Fibroblast of mammary gland (primary cell): ENCODE data around the gene MAPK11.
A peak's percentile ranks its signal among the peaks of the same experiment; 100 is the strongest.

Source experiments
- DNase-seq: peaks from one replicate; pipeline ENCODE4 v3.0.0-alpha.2; 2010; ENCODE audit warnings: low read depth
- H3K4me3 ChIP-seq: 2 replicates; pipeline ENCODE4 v1.5.1; 2011; ENCODE audit warnings: low read depth, mild to moderate bottlenecking, low read length, moderate library complexity; ENCODE audit not compliant: control insufficient read depth
- TF ChIP-seq, protein P1 (sequence below): conservative IDR thresholded peaks from 2 replicates; pipeline ENCODE4 v1.5.1; 2011; ENCODE audit warnings: low read depth, low read length, inconsistent platforms; ENCODE audit not compliant: control insufficient read depth, insufficient read depth

The MAPK11 gene

DNA sequence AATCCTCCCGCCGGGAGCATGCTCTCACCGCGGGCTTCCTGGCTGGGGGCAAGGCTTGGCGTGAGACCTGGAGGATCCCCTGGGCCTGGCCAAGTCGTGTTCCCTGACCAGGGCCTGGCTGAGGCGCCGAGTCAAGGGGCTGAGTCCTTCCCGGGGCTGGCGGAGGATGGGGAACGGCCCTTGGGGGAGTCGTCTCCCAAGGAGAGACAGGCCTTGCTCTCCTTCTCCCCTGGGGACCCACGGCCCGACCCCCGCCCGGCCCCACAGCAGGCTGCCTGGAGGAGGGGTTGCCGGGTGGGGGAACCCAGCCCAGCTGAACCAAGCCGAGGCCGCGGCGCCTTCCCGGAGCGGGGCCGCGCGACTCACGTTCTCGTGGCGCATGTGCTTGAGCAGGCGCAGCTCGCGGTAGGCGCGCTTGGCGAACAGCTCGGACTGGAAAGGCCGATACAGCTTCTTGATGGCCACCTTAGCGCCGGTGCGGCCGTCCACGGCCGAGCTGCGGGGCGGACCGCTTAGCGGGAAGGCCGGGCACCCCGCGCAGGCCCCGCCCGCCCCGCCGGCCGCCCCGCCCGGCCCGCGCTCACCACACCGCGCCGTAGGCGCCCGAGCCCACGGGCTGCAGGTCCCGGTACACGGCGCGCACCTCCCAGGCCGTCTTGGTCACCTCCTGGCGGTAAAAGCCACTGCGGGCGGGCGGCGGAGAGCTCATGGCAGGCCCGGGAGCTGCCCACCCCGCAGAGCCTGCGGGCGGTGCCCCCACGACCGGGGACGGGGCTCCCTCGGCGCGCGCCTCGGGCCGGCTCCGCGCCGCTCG is 9.2 kb downstream of the MAPK11 start:
- DNase-seq = peak; percentile 64
- TF ChIP-seq, protein P1, sequence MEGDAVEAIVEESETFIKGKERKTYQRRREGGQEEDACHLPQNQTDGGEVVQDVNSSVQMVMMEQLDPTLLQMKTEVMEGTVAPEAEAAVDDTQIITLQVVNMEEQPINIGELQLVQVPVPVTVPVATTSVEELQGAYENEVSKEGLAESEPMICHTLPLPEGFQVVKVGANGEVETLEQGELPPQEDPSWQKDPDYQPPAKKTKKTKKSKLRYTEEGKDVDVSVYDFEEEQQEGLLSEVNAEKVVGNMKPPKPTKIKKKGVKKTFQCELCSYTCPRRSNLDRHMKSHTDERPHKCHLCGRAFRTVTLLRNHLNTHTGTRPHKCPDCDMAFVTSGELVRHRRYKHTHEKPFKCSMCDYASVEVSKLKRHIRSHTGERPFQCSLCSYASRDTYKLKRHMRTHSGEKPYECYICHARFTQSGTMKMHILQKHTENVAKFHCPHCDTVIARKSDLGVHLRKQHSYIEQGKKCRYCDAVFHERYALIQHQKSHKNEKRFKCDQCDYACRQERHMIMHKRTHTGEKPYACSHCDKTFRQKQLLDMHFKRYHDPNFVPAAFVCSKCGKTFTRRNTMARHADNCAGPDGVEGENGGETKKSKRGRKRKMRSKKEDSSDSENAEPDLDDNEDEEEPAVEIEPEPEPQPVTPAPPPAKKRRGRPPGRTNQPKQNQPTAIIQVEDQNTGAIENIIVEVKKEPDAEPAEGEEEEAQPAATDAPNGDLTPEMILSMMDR = no peak
- H3K4me3 ChIP-seq = peak overlapping the region; percentile 62

DNA sequence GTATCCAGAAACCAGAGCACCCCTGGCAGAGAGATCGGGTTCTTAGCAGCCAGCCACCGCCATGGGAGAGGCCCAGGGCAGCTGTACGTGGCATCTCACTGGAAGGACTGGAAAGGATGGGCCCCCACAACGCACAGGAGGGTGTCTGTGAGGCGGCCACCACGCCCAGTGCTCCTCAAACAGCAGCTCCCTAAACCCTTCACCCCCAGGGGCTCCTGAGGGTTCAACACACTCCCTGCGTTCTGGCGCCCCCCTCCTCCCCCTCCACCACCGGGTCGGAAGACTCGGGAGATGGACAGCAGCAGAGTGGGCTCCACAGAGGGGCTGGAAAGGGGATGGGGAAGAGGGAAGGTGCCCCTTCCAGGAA is 9.8 kb downstream of the MAPK11 start:
- TF ChIP-seq, protein P1 = no peak
- DNase-seq = peak; percentile 15
- H3K4me3 ChIP-seq = peak overlapping the region; percentile 62

DNA sequence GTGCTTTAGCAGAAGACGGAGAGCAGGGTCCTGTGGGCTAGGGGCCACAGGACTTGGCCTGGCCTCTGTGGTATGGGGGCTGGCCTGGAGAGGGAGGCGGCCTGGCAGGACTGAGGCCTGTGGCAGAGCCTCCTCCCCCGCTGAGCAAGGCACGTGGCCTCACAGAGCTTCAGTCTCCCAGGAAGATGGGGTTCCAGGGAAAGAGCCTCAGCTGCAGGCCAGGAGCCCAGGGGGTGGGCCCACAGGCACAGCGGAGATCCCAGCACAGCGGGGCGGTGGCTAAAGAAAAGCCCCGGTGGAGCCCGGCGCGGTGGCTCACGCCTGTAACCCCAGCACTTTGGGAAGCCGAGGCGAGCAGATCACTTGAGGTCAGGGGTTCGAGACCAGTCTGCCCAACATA is 10.9 kb downstream of the MAPK11 start:
- TF ChIP-seq, protein P1 = no peak
- H3K4me3 ChIP-seq = no peak overlapping the region
- peak; percentile 15 for DNase-seq

DNA sequence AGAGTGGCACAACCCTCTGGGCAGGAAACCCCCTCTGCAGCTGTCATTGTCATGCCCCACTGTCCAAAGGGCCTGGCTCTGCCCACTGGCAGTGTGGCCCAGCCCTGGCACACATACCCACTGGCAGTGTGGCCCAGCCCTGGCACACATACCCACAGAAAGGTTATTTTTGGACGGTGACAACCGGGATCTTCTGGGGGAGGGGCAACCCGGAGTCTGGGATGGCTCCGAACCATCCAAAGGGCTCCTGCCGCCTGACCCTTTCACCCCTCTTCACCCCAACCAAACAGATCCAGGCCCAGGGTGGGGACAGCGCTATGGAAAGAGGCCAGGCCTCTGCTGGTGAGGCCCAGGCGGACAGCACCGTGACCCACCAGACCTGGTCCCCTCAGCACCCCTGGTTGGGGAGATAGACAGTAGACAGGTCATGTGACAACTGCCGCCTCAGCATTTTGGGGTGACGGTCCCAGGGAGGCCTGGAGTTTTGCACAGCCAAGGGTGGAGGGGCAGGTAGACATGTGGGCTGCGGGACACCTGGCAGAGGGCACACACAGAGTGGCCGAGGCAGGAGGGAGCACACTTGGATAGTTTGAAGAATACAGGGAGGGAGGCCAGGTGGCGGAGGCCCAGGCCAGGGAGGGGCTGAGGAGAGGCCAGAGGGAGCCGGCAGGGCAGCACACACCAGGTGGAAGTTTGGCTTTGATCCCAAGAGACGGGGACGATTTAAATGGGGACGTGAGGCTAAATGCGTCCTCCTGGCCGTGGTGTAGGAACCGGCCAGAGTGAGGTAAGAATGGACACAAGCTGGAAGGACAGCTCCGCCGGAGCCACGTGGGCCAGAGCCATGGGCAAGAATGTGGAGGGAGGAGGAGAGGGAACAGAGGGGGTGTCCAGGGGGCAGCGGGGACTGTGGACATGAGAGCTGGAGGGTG is 11.6 kb downstream of the MAPK11 start:
- H3K4me3 ChIP-seq = no peak overlapping the region
- no peak for DNase-seq

DNA sequence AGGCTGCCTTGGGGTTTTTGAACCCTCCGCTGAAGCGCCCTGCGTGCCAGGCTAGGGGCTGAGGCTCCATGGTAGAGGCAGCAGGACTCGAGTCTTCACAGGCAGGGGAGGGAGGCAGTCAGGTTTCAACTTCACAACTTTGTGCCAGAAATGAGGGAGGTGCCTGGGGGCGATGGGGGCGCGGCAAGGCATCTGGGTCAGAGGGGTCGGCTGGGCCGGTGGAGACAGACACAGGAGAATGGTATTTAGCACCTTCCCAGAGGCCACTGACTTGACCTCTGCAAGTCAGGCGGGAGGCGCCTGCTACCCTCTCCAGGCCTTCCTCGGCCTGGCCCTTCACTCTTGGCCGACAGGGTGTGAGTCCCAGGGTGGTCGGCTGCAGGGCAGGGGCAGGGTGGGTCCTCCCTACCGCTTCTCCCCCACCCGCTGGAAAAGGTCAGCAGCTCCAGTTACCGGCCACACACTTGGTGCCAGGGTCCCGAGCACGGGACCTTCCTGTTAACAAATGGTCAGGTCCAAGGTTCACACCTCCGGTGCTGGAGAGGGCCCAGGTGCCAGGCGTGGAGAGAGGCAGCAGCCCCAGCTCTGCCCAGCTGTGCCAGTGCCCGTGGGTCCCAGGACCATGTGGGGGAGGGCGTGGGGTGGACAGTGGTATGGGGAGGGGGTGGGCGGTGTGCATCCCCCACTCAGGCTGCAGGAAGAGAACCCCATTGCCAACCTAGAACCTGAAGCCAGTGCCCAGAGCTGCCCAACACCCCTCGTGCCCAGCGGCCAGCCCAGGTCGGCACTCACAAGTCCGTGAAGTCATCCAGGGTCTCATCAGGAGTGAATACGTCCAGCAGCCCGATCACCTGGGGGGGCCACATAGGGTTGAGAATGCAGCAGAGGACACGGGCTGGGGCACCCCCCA is 12.5 kb downstream of the MAPK11 start:
- H3K4me3 ChIP-seq = no peak overlapping the region
- TF ChIP-seq, protein P1 = no peak
- DNase-seq = no peak

More for the DNA sequence above, 11.6 kb downstream of the MAPK11 start:
- TF ChIP-seq, protein P1 = no peak

DNA sequence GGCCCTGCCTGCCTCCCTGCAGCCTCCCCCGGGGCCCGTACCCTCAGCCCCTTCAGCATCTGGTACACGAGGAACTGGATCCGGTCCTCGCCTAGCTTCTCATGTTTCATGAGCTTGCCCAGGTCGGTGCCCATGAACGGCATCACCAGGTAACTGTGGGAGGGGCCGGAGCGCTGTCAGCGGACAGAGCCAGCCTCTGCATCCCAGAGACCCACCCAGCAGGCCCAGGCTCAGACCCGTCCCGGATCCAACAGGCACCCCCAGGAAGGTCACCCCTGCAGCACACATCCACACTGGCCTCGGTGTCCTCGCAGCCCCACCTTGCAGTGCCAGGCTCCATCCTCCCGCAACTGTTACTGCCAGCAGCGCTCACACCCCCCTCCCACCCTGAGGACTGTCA is 13.1 kb downstream of the MAPK11 start:
- H3K4me3 ChIP-seq = no peak overlapping the region
- DNase-seq = no peak
- TF ChIP-seq, protein P1 = no peak
